Brain microvascular endothelial cell (primary cell): ENCODE data around the gene AUTS2.

ENCODE experiments used
- DNase-seq: peaks from one replicate; pipeline ENCODE4 v3.0.0-alpha.2; 2020
- H3K27ac ChIP-seq: fragments of 250-450 bp; sonication (Bioruptor Pico); 2 replicates; pipeline ENCODE4 v1.5.1; 2020; ENCODE audit warnings: mild to moderate bottlenecking, moderate library complexity
- H3K27me3 ChIP-seq: fragments of 250-450 bp; sonication (Bioruptor Pico); replicated peaks from 2 replicates; pipeline ENCODE4 v1.5.1; 2020; ENCODE audit warnings: mild to moderate bottlenecking
- H3K36me3 ChIP-seq: fragments of 250-450 bp; sonication (Bioruptor Pico); replicated peaks from 2 replicates; pipeline ENCODE4 v1.5.1; 2020; ENCODE audit warnings: mild to moderate bottlenecking
- H3K4me3 ChIP-seq: 2 replicates; pipeline ENCODE4 v1.5.1; 2011; ENCODE audit warnings: low read depth, mild to moderate bottlenecking, control low read depth, low read length, moderate library complexity
- in situ Hi-C: cut with HindIII; loops from 2 replicates; pipeline ENCODE4 v1.10.0; 2017; ENCODE audit warnings: low sequenced_read_pairs, low pct_ligation_motif_present
- TF ChIP-seq, protein P1 (sequence below): IDR thresholded peaks from 2 replicates; pipeline ENCODE4 v1.5.1; 2011; ENCODE audit warnings: low read depth, mild to moderate bottlenecking, moderate library complexity, low read length, control low read depth, inconsistent platforms; ENCODE audit errors: missing control alignments

The AUTS2 gene

DNA sequence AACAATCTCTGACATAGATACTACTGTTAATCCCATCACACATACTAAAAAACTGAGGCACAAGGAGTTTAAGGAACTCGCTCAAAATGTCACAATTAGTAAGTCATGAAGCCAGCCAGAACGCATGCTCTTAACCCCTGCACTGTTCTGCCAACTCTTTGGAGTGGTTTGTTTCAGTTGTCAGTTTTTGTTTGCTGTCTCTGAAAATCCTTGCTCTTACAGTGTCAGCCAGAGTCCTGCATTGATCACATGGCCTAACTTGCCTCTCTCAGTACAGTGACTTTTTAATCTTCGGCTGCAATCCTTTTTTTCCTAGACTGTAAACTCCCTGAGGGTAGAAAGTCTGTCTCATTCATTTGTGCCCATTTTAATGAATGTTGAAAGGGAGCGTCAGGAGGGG is 753.8 kb downstream of the AUTS2 start:
- no peaks in the 10 kb centered on the region for H3K36me3 ChIP-seq
- H3K27me3 ChIP-seq, result no peaks in the 10 kb centered on the region
- no peak overlapping the region for H3K27ac ChIP-seq
- no peak overlapping the region for H3K4me3 ChIP-seq
- TF ChIP-seq, protein P1, sequence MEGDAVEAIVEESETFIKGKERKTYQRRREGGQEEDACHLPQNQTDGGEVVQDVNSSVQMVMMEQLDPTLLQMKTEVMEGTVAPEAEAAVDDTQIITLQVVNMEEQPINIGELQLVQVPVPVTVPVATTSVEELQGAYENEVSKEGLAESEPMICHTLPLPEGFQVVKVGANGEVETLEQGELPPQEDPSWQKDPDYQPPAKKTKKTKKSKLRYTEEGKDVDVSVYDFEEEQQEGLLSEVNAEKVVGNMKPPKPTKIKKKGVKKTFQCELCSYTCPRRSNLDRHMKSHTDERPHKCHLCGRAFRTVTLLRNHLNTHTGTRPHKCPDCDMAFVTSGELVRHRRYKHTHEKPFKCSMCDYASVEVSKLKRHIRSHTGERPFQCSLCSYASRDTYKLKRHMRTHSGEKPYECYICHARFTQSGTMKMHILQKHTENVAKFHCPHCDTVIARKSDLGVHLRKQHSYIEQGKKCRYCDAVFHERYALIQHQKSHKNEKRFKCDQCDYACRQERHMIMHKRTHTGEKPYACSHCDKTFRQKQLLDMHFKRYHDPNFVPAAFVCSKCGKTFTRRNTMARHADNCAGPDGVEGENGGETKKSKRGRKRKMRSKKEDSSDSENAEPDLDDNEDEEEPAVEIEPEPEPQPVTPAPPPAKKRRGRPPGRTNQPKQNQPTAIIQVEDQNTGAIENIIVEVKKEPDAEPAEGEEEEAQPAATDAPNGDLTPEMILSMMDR, result no peak
- no peak for DNase-seq
- in situ Hi-C loops, result no loop called here

DNA sequence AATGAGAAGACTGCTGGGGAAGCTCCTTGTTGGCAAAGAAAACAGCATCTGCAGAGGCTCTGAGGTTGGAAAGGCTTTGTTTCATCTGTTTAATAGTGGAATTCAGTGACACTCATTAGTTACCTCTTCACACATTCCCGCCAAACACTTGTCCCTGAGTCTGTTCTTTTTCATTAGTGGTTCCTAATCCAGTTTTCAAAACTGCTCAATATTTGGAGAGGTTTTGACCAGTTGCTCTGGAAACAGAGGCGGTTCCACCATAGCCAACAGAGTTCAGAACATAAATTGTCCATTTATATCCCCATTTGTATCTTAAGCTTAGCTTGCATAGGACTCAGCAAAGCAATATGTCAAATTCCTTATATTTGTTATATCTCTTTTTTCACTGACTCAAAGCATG is 754.6 kb downstream of the AUTS2 start:
- no peak for DNase-seq
- Histone ChIP-seq H3K4me3 (no peak overlapping the region), H3K36me3 (no peaks in the 10 kb centered on the region), H3K27ac (no peak overlapping the region), H3K27me3 (no peaks in the 10 kb centered on the region)
- in situ Hi-C loops, result no loop called here
- TF ChIP-seq, protein P1, result no peak

DNA sequence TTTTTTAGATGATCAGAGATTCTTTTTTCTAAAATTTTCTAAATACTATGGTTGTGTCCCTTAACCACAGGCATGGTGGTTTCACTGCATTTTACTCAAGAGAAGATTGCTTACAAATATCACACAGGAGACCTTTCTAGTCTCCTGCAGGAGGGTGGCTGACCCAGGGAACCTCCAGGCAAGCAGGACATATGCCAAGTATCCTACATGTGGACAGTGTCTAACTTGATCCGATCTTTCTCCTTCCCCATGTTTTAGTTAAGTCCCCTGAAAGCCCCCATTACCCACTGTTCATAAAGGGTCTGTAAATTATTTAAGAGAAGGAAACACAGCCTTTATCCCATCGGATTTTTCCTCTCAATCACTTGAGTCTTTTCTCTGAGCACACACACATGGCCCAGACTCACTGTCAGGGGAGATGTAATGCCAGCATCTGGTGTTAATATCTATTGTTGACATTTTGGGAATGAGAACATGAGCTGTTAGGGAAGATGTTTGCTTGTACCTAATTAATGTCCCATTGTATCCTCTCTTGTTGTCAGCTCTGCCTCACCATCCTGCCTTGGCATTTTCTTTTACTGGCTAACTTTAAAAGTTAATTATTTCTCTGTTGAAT is 755.2 kb downstream of the AUTS2 start:
- Histone ChIP-seq H3K27me3 (no peaks in the 10 kb centered on the region), H3K4me3 (no peak overlapping the region), H3K36me3 (no peaks in the 10 kb centered on the region), H3K27ac (no peak overlapping the region)
- DNase-seq, result no peak
- in situ Hi-C loops, result no loop called here
- TF ChIP-seq, protein P1, result no peak

DNA sequence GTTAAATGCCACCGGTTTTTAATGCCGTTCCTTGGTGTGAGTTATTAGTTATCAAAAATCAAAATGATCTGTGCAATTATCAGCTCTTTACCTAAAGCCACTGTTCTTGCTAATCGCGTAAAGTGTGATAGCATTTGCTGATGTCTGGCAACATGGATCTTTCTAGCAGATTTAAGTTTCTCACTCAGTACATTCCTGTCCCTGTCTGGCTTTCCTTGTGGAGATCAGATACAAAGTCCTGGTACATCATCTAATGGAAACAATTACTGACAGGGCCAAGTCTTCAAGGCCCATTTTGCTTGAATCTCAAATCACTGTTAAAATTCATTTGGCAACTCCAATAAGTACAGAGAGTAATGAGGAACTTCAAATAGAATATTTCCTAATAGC is 755.7 kb downstream of the AUTS2 start:
- in situ Hi-C loops, result no loop called here

DNA sequence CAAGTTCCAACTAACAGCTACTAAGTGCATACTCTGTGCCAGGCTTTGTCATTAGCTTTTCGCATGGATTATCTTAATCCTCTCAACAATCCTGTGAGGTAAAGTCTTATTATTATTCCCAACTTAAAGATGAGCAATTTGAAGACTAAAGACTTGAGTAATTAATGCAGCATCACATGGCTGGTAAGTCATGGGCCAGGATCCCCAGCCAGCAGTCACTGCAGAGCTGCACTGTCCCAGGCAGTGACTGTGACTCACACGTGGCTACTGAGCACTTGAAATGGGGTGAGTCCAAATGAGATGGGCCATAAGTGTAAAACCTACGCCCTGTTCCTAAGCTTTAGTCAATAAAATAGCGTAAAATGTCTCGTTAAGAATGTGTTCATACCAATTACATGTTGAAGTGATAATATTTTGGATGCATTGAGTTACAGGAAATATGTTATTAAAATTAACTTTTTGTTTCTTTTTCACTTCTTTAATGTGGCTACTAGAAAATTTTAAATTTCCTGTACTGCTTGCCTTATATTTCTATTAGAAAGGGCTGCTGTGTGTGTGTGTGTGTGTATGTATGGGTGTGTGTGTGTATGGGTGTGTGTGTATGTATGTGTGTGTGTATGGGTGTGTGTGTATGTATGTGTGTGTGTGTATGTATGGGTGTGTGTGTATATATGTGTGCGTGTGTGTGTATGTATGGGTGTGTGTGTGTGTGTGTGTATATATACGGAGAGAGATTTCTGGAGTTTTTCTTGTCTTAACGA is 756.3 kb downstream of the AUTS2 start:
- no peaks in the 10 kb centered on the region for H3K36me3 ChIP-seq
- no peak overlapping the region for H3K4me3 ChIP-seq
- H3K27me3 ChIP-seq, result no peaks in the 10 kb centered on the region
- H3K27ac ChIP-seq, result no peak overlapping the region
- TF ChIP-seq, protein P1, result no peak
- no peak for DNase-seq
- in situ Hi-C loops, result no loop called here

More for the DNA sequence above, 755.7 kb downstream of the AUTS2 start:
- H3K27ac ChIP-seq, result no peak overlapping the region
- no peaks in the 10 kb centered on the region for H3K27me3 ChIP-seq
- TF ChIP-seq, protein P1, result no peak
- DNase-seq, result no peak
- no peak overlapping the region for H3K4me3 ChIP-seq
- no peaks in the 10 kb centered on the region for H3K36me3 ChIP-seq
